H1 (cell line): ENCODE measurements around the gene ZNF611. TPM values are rescaled to one million over a fixed set of nuclear protein-coding genes. Genes with fewer than 3 reads are reported as not detected.

Experiments used
- EP300 ChIP-seq, 2 experiments: IDR thresholded peaks; 1 replicate in 1 of 2; 2 replicates in 1 of 2; pipeline ENCODE4 v1.6.1; 2011 to 2012; ENCODE audit warnings: low read depth in 2 of 2, low read length in 2 of 2, mild to moderate bottlenecking in 2 of 2, borderline replicate concordance in 1 of 2, inconsistent platforms in 1 of 2, moderate library complexity in 1 of 2
- HDAC2 ChIP-seq, 2 experiments: fragments of 300-600 bp in 1 of 2; sonication (generic) in 1 of 2; IDR thresholded peaks; 2 replicates each; pipeline ENCODE4 v1.6.1; 2011 to 2012; ENCODE audit warnings: low read depth in 2 of 2, low read length in 2 of 2, mild to moderate bottlenecking in 2 of 2, moderate library complexity in 2 of 2, borderline replicate concordance in 1 of 2, inconsistent platforms in 1 of 2
- POLR2AphosphoS5 ChIP-seq: IDR thresholded peaks from 2 replicates; pipeline ENCODE4 v1.6.1; 2011; ENCODE audit warnings: low read depth, low read length
- RBBP5 ChIP-seq: IDR thresholded peaks from 2 replicates; pipeline ENCODE4 v1.7.1; 2012; ENCODE audit warnings: low read depth, mild to moderate bottlenecking, inconsistent platforms, low read length, moderate library complexity, borderline replicate concordance
- TBP ChIP-seq: IDR thresholded peaks from 2 replicates; pipeline ENCODE4 v1.6.1; 2011; ENCODE audit warnings: low read depth, low read length, improper control_type of control experiment
- YY1 ChIP-seq: IDR thresholded peaks from 2 replicates; pipeline ENCODE4 v1.6.1; 2011; ENCODE audit warnings: low read depth, mild to moderate bottlenecking, low read length
- polyA plus RNA-seq, 7 experiments: library from polyadenylated mRNA; depleted of rRNA in 3 of 7; stranded (reverse) in 5 of 7; unstranded in 2 of 7; fragments of >200 nt in 5 of 7; fragments of 200-250 nt in 2 of 7; gene quantifications; 1 replicate in 5 of 7; 2 replicates in 1 of 7; 4 replicates in 1 of 7; pipeline versions ENCODE4 v1.2.1 to v1.2.3, GENCODE V29; 2011 to 2013; ENCODE audit warnings: missing spikeins in 2 of 7, mixed read lengths in 2 of 7
- total RNA-seq: library from RNA; stranded (reverse); fragmentation: NEBNext Ultra II Directional; extraction: Animal tissue kit (Norgen Biotek cat#: 25700); gene quantifications from 2 replicates; pipeline ENCODE4 v1.2.1, GENCODE V29; 2021

The ZNF611 gene
- total and polyA plus RNA-seq, 2 of the 8 experiments (the other 6 are each of a cell fraction or from before 2014, with no cell fraction given) = 1.9 to 19.0 TPM

DNA sequence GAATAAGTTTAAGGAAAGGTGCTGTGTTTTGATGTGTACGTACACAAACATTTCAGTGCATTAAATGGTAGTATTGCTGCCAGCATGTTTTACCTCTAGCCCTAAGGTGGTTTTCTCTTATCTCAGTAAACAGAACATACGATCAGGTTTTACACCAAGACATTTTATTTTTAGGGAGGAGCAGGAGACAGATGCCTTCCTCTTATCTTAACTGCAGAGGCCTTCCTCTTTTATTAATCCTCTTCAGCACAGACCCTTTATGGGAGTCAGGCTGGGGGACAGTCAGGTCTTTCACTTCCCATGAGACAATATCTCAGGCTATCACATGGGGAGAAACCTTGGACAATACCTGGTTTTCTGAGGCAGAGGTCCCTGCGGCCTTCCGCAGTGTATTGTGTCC is 14.9 kb upstream of the ZNF611 start (continued):
- TF ChIP-seq RBBP5 (no peak), YY1 (no peak), POLR2AphosphoS5 (no peak), EP300 (IDR thresholded peaks at IDR 0.05; ENCODE audit: borderline replicate concordance in 1 of 2, low read depth in 2 of 2, low read length in 2 of 2) (no peak), TBP (no peak), HDAC2 (IDR thresholded peaks at IDR 0.05; ENCODE audit: borderline replicate concordance in 1 of 2, low read depth in 2 of 2, low read length in 2 of 2) (no peak)
